Measurements from ENCODE around the gene TLR10. TPM values are rescaled to one million over a fixed set of nuclear protein-coding genes. Genes with fewer than 3 reads are reported as not detected.

TLR10 gene
- polyA plus RNA-seq, 2 of the 4 experiments (the other 2 are of a cell fraction), result 0.14 TPM; not detected in 1

GRCh38 chr4:38831653-38832052, 48.9 kb upstream of the TLR10 start:
- Histone ChIP-seq H3K4me3 (no peak overlapping the region), H3K4me1 (no peaks in the 10 kb centered on the region), H3K9me3 (0 out of 3 replicates have a peak, but pooled peaks cover under 1% of the 10 kb centered on the region), H3K4me2 (no peak overlapping the region), H3K27ac (no peak overlapping the region)
- DNase-seq (ENCODE audit: low read depth in 1 of 2, low spot score in 1 of 2) (no peak), FAIRE-seq (no peak), ATAC-seq (no peak)
- CTCF ChIA-PET, result interaction anchor here (1.2 to 2.0 kb wide), 2 partner anchors 29 to 72 kb away, joined by 3 to 5 read pairs; no protein-coding TSS in a partner anchor
- TF ChIP-seq CEBPB (IDR thresholded peaks at IDR 0.05) (no peak), HOXA7 (CRISPR knock-in tag; IDR thresholded peaks at IDR 0.05) (no peak), FOXS1 (CRISPR knock-in tag; IDR thresholded peaks at IDR 0.05) (no peak), GATA3 (IDR thresholded peaks at IDR 0.05; ENCODE audit: borderline replicate concordance) (no peak), SMC3 (IDR thresholded peaks at IDR 0.05) (no peak), TP53 (CRISPR knock-in tag; IDR thresholded peaks at IDR 0.05) (no peak), FOSL2 (IDR thresholded peaks at IDR 0.05) (no peak), FOSL2 (CRISPR knock-in tag; IDR thresholded peaks at IDR 0.05) (no peak)
- TF ChIP-seq, protein P1, sequence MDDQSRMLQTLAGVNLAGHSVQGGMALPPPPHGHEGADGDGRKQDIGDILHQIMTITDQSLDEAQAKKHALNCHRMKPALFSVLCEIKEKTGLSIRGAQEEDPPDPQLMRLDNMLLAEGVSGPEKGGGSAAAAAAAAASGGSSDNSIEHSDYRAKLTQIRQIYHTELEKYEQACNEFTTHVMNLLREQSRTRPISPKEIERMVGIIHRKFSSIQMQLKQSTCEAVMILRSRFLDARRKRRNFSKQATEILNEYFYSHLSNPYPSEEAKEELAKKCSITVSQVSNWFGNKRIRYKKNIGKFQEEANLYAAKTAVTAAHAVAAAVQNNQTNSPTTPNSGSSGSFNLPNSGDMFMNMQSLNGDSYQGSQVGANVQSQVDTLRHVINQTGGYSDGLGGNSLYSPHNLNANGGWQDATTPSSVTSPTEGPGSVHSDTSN (IDR thresholded peaks at IDR 0.05), result no peak
- TF ChIP-seq, protein P2, sequence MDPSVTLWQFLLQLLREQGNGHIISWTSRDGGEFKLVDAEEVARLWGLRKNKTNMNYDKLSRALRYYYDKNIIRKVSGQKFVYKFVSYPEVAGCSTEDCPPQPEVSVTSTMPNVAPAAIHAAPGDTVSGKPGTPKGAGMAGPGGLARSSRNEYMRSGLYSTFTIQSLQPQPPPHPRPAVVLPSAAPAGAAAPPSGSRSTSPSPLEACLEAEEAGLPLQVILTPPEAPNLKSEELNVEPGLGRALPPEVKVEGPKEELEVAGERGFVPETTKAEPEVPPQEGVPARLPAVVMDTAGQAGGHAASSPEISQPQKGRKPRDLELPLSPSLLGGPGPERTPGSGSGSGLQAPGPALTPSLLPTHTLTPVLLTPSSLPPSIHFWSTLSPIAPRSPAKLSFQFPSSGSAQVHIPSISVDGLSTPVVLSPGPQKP (IDR thresholded peaks at IDR 0.05; ENCODE audit: low read depth, low read length), result no peak
- TF ChIP-seq, protein P3, sequence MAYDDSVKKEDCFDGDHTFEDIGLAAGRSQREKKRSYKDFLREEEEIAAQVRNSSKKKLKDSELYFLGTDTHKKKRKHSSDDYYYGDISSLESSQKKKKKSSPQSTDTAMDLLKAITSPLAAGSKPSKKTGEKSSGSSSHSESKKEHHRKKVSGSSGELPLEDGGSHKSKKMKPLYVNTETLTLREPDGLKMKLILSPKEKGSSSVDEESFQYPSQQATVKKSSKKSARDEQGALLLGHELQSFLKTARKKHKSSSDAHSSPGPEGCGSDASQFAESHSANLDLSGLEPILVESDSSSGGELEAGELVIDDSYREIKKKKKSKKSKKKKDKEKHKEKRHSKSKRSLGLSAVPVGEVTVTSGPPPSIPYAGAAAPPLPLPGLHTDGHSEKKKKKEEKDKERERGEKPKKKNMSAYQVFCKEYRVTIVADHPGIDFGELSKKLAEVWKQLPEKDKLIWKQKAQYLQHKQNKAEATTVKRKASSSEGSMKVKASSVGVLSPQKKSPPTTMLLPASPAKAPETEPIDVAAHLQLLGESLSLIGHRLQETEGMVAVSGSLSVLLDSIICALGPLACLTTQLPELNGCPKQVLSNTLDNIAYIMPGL (CRISPR knock-in tag; IDR thresholded peaks at IDR 0.05; ENCODE audit: borderline replicate concordance), result no peak
- POLR2A ChIA-PET, result no interaction called here

DNA sequence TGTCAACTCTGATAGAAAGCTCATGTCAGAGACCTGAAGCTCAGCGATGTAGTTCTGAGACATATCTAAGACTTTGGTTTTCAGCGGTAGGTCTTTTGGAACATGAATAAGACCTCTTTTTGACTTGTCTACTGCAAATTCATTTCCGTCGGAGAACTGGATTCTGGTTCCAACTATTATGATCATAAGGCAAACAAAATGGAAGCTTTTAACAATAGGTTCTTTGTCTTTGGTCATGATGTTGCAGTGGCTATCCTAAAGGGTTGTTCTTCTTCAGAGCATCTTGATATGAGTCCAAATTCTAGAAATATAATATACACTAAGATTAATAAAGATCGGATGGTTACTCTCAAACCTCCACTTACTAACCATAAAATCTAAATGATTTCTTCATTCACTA, 46.4 kb upstream of the TLR10 start:
- no peak overlapping the region for H3K27ac ChIP-seq
- H3K4me3 ChIP-seq, result no peak overlapping the region
- FAIRE-seq, result no peak
- 96% methylated on average over 5 of the region's 5 CpGs for WGBS (ENCODE audit: missing lambda C conversion rate)
- no peaks in the 10 kb centered on the region for H3K9me3 ChIP-seq
- ChIA-PET CTCF (interaction anchor here (0.9 to 1.4 kb wide), 4 partner anchors 25 to 70 kb away, joined by 3 to 4 read pairs (median 4); partner anchors contain the start of genes TLR1 and TLR10), POLR2A (no interaction called here)
- no peaks in the 10 kb centered on the region for H3K4me1 ChIP-seq
- no peak for DNase-seq (ENCODE audit: low read depth in 1 of 2, low spot score in 1 of 2)
- ATAC-seq, result no peak
- TF ChIP-seq ZC3H11A (IDR thresholded peaks at IDR 0.05), result no peak
- TF ChIP-seq BCL3 (IDR thresholded peaks at IDR 0.05), result no peak
- TF ChIP-seq TFCP2L1 (CRISPR knock-in tag; IDR thresholded peaks at IDR 0.05), result no peak
- TF ChIP-seq RAD21 (conservative IDR thresholded peaks at IDR 0.05 in 1 of 2, IDR thresholded peaks at IDR 0.05 in 1 of 2), result no peak
- no peak for TF ChIP-seq KDM5A (IDR thresholded peaks at IDR 0.05)
- TF ChIP-seq POLR2AphosphoS2 (conservative IDR thresholded peaks at IDR 0.05; ENCODE audit: low read length), result no peak
- no peak for TF ChIP-seq CBX8 (IDR thresholded peaks at IDR 0.05)
- TF ChIP-seq HOXB5 (CRISPR knock-in tag; IDR thresholded peaks at IDR 0.05), result no peak
- no peak for TF ChIP-seq EHF (CRISPR knock-in tag; IDR thresholded peaks at IDR 0.05)
- no peak for TF ChIP-seq JUNB (IDR thresholded peaks at IDR 0.05)
- TF ChIP-seq, protein P2 (IDR thresholded peaks at IDR 0.05; ENCODE audit: low read depth, low read length), result no peak
- no peak for TF ChIP-seq PHF8 (IDR thresholded peaks at IDR 0.05; ENCODE audit: borderline replicate concordance, low read depth)
- TF ChIP-seq, protein P1 (IDR thresholded peaks at IDR 0.05), result no peak
- no peak for TF ChIP-seq EHMT2 (IDR thresholded peaks at IDR 0.05; ENCODE audit: low read depth)
- TF ChIP-seq RARB (CRISPR knock-in tag; IDR thresholded peaks at IDR 0.05), result no peak
- no peak overlapping the region for H3K4me2 ChIP-seq

Measured in A549 (cell line).